ENCODE data around the gene SLC17A7. TPM values are rescaled to one million over a fixed set of nuclear protein-coding genes. Genes with fewer than 3 reads are reported as not detected.
A peak's percentile ranks its signal among the peaks of the same experiment; 100 is the strongest.

Gene SLC17A7
- total RNA-seq, 4 donors from 2014 or later: 0.60 to 1.2 (median 1.1) TPM

DNA sequence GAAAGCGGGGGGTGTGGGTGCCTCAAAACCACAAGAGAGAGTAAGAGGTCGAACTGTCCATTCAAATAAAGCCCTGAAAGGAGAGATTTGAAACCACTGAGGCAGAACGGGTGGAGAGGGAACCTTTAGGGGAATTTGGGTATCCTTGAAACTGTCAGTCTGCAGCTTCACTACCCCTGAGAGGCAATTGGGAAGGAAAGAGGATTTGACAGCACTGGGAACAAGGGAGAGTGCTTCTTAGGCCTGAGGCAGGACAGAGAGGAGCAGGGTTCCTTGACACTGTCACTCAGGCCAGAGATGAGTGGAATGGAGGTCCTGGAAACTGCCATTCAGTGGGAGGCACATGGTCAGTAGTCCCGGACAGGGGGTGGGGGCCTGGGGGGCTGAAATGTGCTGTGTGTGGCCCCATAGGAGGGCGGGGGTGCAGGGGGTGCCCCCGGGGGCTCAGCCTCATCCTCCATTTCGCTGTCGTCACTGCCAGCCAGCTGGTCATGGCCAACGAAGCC lies 11.1 kb downstream of the SLC17A7 start:
- Histone ChIP-seq H3K4me3 (no peak overlapping the region), H3K36me3 (no peaks in the 10 kb centered on the region), H3K27ac (no peak overlapping the region), H3K4me1 (peaks cover 12% of the 10 kb centered on the region), H3K9me3 (no peaks in the 10 kb centered on the region), H3K27me3 (peaks cover 96% of the 10 kb centered on the region)
- no peak for TF ChIP-seq POLR2A (IDR thresholded peaks at IDR 0.05)
- TF ChIP-seq, protein P1, sequence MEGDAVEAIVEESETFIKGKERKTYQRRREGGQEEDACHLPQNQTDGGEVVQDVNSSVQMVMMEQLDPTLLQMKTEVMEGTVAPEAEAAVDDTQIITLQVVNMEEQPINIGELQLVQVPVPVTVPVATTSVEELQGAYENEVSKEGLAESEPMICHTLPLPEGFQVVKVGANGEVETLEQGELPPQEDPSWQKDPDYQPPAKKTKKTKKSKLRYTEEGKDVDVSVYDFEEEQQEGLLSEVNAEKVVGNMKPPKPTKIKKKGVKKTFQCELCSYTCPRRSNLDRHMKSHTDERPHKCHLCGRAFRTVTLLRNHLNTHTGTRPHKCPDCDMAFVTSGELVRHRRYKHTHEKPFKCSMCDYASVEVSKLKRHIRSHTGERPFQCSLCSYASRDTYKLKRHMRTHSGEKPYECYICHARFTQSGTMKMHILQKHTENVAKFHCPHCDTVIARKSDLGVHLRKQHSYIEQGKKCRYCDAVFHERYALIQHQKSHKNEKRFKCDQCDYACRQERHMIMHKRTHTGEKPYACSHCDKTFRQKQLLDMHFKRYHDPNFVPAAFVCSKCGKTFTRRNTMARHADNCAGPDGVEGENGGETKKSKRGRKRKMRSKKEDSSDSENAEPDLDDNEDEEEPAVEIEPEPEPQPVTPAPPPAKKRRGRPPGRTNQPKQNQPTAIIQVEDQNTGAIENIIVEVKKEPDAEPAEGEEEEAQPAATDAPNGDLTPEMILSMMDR (IDR thresholded peaks at IDR 0.05): no peak
- TF ChIP-seq EP300 (IDR thresholded peaks at IDR 0.05): no peak
- no peak for TF ChIP-seq POLR2AphosphoS5 (IDR thresholded peaks at IDR 0.05)
- 87% methylated on average over 5 of the region's 9 CpGs for WGBS
- DNase-seq (ENCODE audit: low spot score in 2 of 2): peak in 1 of 2 donors; percentile 66

DNA sequence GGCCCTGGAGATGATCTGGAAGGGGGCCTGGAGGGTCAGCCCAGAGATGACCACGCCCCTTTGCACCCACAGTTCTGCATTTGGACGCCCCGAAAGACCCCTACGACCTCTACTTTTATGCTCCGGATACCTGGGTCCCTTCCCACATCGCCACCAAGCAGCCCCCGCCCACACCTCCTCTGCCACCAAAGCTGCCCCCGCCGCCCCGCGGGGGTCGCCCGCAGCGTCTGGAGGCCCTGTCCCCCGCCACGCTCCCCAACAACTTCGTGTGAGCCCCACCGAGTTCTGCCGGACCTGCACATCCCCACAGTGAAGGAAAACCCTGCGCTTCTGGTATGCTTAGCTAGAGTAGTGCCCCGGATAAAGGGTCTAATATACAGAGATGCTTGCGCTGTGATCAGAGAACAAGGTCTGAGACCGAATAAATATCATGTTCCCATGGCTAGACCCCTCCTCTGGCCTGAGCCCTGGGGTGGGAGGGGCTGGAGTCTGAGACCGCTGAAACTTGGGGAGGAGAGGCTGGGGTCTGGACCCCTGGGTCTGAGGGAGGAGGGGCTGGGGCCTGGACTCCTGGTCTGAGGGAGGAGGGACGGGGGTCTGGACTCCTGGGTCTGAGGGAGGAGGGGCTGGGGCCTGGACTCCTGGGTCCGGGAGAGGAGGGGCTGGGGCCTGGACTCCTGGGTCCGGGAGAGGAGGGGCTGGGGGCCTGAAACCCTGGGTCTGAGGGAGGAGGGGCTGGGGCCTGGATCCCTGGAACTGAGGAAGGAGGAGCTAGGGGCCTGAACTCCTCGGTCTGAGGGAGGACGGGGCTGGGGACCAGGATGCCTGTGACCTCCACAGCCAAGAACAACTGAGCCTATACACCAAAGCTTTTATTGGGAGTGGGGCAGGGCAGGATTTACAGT lies 12.5 kb downstream of the SLC17A7 start:
- WGBS: 26% methylated on average over 29 of the region's 29 CpGs
- peak in 1 of 2 donors; percentile 71 for DNase-seq (ENCODE audit: low spot score in 2 of 2)
- Histone ChIP-seq H3K27ac (no peak overlapping the region), H3K4me3 (peak overlapping the region; percentile 20), H3K4me1 (peaks cover 13% of the 10 kb centered on the region), H3K36me3 (no peaks in the 10 kb centered on the region), H3K27me3 (peaks cover 96% of the 10 kb centered on the region), H3K9me3 (no peaks in the 10 kb centered on the region)
- TF ChIP-seq POLR2A (IDR thresholded peaks at IDR 0.05) (no peak), POLR2AphosphoS5 (IDR thresholded peaks at IDR 0.05) (no peak), EP300 (IDR thresholded peaks at IDR 0.05) (no peak)
- TF ChIP-seq, protein P1 (IDR thresholded peaks at IDR 0.05): no peak

DNA sequence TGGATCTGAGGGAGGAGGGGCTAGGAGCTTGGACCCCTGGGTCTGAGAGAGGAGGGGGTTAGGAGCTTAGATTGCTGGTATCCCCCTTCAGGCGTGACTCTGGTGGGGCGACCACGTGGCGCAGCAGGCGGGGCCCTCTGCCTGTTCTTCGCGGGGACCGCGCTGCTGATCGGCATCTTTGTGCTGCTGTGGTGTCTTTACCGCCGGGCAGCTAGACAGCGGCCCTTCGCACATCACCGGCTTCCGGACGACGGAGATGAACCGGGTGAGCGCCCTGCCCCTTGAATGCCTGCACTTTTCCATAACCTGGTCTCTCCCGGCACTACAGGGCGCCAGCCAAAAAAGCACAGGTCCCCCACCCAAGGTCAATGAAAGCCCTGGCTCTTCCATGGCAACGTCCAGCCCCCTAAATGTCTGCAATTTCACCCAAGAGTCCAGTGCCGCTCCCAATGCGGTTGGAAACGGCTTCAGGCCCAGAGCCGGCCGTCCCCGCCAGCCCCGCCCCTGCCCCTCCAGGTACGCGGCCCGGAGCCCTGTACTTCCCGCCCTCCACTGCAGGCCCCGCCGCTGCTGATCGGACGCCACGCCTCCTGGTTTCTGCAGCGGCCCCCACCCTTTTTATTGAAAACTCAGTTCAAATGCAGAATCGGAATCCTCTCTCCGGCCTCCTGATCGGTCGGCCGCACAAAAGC lies 13.3 kb downstream of the SLC17A7 start:
- no peak overlapping the region for H3K27ac ChIP-seq
- H3K4me1 ChIP-seq: peaks cover 21% of the 10 kb centered on the region
- H3K9me3 ChIP-seq: no peaks in the 10 kb centered on the region
- H3K4me3 ChIP-seq: peak overlapping the region; percentile 20
- peak in 1 of 2 donors; percentile 65 for DNase-seq (ENCODE audit: low spot score in 2 of 2)
- no peaks in the 10 kb centered on the region for H3K36me3 ChIP-seq
- H3K27me3 ChIP-seq: peaks cover 96% of the 10 kb centered on the region
- TF ChIP-seq EP300 (IDR thresholded peaks at IDR 0.05) (no peak), POLR2AphosphoS5 (IDR thresholded peaks at IDR 0.05) (no peak), POLR2A (IDR thresholded peaks at IDR 0.05) (no peak)
- TF ChIP-seq, protein P1 (IDR thresholded peaks at IDR 0.05): no peak
- under 1% methylated on average over 30 of the region's 45 CpGs for WGBS

DNA sequence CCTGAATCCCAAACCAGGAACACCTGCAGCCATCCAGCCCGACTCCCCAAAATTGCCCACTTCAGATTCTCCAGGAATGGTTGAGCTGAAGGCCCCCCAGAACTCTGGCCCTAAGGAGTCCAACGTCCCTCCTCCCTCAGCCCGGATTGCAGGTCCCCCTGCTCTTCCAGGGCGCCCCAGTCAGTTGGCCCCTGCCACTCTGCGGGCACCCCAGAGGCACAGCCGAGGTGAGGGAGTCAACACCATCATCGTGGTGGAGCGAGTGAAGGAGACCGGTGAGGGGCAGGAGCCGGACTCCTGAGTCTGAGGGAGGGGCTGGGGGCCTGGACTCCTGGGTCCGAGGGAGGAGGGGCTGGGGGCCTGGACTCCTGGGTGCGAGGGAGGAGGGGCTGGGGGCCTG lies 14.0 kb downstream of the SLC17A7 start:
- TF ChIP-seq, protein P1 (IDR thresholded peaks at IDR 0.05): no peak
- TF ChIP-seq EP300 (IDR thresholded peaks at IDR 0.05) (no peak), POLR2A (IDR thresholded peaks at IDR 0.05) (no peak), POLR2AphosphoS5 (IDR thresholded peaks at IDR 0.05) (no peak)
- Histone ChIP-seq H3K27me3 (peaks cover 96% of the 10 kb centered on the region), H3K9me3 (no peaks in the 10 kb centered on the region), H3K4me3 (no peak overlapping the region), H3K36me3 (no peaks in the 10 kb centered on the region), H3K27ac (no peak overlapping the region), H3K4me1 (peaks cover 27% of the 10 kb centered on the region)
- WGBS: 40% methylated on average over 2 of the region's 12 CpGs
- peak in 1 of 2 donors; percentile 52 for DNase-seq (ENCODE audit: low spot score in 2 of 2)

Data from suprapubic skin (tissue), 4 donors.